CD4-positive, alpha-beta T cell treated with Interleukin-4 for 4 hours (primary cell): ENCODE results near the gene LMOD1.
"Not testable (repeated sequence)": the region's sequence is repeated elsewhere in the genome, so short reads cannot be mapped to it uniquely, and the experiment has no call there.

ENCODE experiments used
- DNase-seq: peaks from one replicate; pipeline ENCODE4 v3.0.0-alpha.2; 2020

Gene LMOD1

DNA sequence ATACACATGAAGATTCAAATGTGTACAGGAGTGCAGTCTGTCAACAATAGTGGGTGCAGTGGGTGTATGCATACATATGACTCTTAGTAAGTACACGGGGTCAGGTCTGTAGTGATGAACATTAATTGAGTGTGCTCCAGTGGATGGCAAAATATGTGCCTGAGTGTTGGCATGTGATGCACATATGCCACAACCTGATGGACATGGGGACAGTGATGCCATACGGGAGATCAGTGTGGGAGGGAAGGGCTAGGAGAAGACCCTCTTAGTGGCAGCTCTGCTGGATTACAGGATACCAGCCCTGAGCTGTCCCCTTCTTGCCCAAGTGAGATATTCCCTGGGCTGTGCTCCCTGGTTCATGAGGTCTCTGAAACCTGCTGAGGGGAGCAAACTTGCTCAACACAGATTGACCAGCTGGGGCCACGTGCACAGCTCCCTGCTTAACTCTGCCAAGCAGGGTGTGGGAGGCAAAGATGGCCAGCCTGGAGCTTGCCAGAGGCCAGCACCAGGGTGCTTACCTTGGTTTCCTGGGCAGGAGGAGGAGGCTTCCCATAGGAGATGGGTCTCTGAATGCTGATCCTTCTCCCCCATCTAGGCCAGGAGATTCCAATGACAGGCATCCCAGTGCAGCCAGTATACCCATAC lies 55.4 kb downstream of the LMOD1 start:
- DNase-seq, result no peak

DNA sequence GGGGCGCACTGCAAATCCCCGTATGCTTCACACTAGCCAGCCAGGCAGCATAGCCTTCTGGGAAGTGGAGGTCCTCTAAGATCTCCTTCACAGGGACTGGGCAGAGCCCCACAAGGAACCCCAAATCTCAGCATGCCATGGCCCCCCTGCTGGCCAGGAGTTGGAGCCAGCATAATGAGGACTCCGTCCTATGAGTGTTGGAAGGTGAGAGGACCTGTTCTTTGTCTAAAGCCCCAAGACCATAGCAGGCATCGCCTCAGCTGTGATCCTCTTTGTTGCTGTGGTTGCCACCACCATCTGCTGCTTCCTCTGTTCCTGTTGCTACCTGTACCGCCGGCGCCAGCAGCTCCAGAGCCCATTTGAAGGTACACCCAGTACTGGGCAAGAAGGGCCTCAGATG lies 56.1 kb downstream of the LMOD1 start:
- DNase-seq, result no peak

DNA sequence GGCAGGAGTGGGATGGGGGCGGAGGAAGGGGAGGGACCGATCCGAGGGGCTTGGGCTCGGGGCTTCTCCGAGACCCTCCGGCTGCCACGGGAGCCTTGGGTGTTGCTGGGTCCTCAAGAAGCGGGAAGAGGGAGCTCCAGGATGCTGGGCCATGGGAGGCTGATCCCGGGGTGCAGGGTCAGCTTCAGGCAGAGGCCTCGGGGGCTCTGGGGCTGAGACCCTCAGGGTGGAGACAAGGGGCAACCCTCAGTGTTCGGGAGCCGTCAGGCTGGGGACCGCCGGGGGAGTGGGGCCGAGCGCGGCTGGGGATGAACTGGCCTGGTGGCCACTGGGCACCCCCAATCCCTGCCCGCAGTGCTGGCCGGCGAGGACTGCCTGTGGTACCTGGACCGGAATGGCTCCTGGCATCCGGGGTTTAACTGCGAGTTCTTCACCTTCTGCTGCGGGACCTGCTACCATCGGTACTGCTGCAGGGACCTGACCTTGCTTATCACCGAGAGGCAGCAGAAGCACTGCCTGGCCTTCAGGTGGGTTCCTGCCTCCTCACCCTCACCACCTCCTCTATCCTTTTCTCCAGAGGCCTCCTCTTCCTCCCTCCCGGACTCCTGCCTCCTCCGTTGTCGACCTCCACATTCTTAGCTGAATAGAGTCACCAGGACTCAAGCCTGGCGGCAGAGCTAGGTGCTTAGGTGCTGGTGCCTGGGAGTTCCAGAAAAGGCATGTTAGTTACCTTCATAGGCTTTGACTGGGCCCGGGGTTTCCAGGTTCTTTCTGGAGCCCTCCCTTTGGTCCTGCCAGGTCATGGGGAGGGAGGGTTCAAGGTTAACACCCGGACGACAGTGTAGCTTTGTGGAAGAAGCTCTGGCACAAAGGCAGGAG lies 57.0 kb downstream of the LMOD1 start:
- no peak for DNase-seq

DNA sequence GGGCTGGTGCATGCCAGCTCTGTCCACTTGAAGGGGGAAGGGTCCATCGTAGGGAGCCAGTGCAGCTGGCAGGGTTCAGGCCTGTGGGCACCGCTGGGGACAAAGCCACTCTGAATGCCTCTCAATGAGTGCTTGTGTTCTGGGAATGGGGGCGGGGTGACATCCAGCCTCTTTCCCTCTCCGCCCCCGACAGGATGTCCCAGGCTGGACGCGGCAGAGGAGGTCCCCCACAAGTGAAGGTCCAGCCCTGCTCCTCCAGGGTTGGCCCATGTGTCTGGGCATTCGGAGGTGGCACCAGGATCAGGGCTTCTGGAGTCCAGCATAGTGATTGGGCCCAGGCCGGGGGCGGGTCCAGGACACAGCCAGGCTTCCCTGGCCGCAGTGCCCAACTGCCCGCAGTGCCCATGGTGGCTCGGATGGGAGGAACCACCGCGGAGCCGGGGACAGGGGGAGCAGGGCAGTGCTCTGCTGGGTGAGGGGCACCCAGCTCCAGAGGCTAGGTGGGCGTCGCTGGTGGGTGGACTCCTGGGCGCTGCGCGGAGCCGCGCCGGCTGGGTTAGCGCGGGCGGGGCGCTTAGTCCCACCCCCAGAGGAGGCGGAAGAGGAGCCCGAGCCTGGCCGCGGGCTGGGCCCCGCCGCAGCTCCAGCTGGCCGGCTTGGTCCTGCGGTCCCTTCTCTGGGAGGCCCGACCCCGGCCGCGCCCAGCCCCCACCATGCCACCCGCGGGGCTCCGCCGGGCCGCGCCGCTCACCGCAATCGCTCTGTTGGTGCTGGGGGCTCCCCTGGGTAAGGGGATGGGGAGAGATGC lies 57.9 kb downstream of the LMOD1 start, which contains the start of gene SHISA4:
Gene SHISA4, plus strand, starts transcription at position 617 of the 808 bp plus-strand sequence. Its CDS starts 97 bp downstream, at position 714.
- DNase-seq, result no peak

GRCh38 chr1:201887116-201887866 lies 59.1 kb downstream of the LMOD1 start:
- DNase-seq, result no peak

DNA sequence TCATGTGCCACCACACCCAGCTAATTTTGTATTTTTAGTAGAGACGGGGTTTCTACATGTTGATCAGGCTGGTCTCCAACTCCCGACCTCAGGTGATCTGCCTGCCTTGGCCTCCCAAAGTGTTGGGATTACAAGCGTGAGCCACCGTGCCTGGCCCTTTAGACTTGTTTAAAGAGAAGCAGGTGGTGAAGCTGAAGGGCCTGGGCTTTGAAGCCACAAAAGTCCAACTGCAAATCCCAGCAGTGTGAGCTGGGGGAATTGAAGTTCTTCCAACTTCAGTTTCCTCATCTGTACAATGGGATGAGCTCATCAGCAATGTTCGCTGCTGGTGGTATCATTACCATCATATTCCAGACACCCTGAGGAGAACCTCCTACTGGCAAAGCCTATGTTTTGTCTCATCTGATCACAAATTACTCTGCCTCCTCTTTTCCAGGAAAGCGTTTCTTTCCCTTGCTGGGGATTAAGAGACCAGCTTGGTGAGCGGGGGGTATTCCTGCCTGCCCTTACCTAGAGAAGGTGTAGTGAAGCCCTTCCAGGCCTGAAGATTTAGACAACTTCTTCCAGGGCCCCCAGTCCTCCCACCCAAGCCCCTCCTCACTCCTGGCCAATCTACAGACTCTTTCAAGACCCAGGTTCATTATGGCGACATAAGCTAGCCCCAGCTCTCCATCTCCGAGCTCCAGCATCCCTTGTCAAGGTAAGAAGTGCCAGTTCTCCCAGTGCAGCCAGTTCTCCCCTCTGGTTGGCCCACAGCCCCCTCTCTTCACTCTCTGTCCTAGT lies 60.1 kb downstream of the LMOD1 start:
- DNase-seq, result no peak

DNA sequence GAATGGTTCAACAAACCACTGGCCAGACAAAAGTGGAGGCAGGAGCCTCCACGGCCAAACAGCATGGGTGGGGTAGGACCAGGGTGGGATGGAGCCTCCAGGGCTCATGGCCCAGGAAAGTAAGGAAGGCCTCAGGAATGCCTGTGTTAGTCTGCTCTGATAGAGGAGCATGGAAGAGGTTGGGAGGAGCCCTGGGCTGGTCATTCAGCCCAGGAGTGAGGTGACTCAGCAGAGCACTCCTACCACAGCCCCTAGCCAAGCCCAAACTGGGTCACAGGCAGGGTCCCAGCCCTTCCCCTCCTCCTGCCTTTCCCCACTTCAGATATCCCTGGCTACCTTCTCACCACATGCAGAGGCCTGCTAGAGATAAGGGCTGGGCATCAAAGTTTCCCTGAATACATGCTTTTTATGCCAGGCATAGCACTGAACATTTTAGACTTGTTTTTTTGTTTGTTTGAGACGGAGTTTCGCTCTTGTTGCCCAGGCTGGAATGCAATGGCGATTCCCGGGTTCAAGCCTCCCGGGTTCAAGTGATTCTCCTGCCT lies 60.7 kb downstream of the LMOD1 start:
- no peak for DNase-seq

DNA sequence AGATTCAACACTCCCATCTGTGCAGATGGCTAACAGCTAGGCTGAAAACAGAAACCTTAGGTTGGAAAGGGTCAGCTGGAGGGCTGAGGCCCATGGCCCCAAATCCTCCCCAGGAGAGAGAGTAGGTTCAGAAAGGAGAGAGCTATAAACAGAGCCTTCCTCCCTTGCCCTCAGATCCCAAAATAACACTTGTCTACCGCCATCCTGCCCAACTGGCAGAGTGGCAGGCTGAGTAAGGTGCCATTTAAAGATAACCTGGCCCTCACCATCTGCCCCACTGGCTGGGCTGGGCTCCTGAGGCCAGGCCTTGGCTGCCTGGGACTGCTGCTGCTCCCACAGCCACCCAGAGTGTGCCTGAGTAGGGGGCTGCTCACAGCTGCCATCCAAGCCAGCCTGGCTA lies 61.9 kb downstream of the LMOD1 start:
- no peak for DNase-seq

DNA sequence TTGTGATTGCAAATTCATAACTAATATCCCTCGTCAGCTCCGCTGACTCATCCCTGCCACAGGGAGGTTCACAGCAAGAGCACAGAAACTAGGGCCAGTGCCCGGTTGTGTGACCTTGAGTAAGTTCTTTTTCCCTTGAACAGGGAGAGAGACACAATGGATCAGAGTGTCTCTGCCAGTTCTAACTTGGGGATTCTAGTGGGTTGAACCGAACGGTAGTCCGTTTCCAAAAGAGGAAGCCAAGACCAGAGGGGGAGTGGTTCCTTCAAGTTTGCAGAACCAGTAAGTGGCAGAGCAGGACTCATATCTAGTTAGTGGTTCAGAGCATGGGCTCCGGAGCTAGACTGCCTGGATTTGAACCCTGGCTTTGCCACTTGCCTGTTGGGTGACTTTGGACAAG lies 62.6 kb downstream of the LMOD1 start:
- DNase-seq, result peak; percentile 6

DNA sequence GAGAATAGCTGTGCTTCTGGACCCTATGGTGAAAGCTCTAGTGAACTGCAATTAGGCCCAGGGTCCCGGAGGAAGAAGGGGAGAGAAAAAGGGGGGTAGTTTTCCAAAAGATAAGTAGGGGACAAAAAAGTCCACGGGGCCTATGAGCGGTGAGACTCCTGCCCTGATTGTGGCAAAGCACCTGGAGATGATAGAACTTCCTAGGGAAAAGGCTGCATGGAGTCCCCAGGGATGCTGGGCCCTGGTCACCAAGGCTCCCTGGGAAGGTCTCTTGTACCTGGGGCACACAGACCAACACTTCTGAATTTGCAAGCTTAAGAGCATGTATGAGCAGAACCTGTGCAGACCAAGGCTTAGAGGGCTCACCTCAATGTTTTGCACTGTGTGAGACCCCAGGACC lies 63.1 kb downstream of the LMOD1 start:
- no peak for DNase-seq

GRCh38 chr1:201882665-201883132 lies 63.6 kb downstream of the LMOD1 start:
- peak; percentile 19 for DNase-seq

GRCh38 chr1:201881617-201882016 lies 64.7 kb downstream of the LMOD1 start:
- DNase-seq, result no peak

DNA sequence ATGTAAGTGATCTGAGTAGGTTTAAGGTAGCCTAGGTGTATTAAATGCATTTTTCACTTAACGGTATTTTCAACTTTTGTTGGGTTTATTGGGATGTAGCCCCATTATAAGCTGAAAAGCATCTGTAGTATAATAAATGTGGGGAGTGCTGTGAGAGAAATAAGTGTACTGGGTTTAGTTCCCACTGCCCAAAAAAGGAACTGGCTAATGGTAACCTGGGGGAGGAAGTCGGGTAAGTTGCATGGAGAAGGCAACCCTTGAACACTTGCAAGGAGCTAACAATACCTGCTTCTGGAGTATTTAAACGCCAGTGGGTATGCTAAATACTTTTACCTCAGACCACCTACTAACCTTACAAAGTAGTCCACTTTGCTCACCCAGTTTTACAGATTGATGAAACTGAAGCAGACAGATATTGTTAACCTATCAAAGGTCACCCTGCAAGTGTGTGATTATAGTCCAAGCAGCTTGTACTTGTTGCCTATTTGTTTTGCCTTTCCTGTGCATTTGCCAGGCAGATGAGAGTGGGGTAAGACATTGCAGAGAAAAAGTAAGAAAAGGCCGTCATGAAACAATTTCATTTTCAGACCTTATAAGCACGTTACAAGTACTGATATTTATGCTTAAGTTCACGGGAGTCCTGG lies 65.3 kb downstream of the LMOD1 start:
- DNase-seq, result no peak

DNA sequence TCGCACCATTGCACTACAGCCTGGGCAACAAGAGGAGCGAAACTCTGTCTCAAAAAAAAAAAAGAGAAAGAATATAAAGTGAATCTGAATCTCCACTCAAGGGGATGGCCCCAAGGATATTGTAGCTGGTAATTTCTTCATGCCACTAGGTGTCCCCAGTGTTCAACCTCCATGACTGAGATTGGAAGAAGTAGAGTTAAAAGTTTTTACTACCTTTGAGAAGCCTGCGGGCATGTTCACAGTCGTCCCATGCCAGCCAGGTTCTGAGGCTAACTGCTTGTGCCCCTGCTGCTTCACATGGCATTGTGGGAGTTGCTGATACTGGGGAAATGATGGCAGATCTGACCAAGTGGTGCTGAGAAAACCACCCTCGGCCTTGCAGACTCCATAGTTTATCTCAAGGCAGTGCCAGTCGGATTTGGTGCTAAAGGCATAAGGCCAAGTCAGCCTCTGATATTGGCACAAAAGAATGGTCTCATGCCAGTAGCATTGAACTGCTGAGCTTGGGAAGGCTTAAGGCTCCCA lies 68.4 kb downstream of the LMOD1 start:
- DNase-seq, result peak; percentile 21

DNA sequence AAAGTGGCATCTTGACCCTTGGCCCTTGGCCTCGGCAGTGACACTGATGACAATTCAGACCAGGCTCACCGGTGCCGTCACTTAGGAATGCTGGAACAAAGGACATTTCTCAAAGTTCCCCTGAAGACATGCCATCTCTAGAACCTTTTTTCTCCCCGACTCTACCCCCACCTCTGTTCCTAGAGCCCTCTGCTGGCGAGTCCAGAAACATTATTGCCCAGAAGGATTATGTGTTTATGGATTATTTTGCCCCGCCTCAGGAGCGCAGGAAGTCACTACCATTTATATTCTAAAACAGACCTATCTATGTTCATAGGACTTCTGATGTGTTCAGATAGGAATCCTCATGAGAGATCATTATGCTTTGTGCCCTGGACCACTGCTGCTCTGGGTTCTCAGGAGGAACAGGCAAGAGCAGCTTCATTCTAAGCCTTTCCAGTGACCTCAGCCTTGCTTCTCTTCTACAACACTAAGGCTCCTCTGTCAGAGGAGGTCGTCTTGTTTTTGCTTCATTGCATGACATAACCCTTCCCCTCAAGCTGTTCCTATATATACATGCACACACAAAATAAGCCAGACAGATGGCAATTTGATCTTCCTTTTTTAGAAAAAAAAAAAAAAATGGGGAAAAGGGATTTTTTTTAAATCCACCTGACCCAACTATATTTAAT lies 70.1 kb downstream of the LMOD1 start:
- DNase-seq, result no peak

DNA sequence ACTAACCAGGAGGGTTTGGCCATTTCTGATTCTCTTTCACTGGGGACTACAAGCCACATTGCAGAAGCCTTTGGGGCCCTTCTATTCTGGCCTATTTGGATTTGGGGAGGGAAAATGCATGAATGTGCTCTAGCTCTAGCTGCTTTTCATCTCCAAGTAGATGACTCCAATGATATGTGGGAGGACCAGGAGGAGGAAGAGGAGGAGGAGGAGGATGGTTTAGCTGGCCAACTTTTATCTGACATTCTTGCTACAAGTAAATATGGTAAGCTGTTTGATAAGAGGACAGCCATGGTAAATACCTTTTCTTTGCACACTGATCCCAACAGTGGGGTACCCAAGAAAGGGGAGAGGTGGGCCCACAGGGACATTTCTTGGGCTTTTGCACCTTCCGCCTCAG lies 71.7 kb downstream of the LMOD1 start:
- no peak for DNase-seq

DNA sequence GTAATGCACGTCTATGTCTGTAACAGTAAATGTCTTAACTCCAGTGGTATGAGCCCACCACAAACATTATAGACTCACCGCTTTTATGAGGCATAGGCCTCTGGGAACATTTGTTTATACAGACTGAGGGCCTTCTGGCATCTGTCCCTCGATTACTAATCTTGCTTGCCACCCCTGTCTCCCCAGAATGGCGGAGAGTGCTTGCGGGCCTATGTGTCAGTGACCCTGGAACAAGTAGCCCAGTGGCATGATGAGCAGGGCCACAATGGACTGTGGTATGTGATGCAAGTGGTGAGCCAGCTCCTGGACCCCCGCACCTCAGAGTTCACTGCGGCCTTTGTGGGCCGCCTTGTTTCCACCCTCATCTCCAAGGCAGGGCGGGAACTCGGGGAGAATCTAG lies 76.0 kb downstream of the LMOD1 start:
- no peak for DNase-seq

DNA sequence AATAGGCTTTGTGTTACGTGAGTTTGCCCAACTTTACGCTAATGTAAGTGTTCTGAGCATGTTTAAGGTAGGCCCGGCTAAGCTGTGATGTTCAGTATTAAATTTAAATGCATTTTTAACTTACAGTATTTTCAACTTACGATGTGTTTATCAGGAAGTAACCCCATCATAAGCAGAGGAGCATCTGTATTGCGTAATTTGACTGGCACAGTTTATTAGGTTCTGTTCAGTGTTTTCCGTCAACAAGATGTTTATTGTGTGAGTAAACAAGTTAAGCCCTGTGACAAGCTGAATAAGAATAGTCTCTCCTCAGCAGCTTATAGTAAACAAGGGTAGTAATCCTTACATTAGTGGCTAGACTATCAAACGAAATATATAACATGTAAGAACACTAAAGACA lies 84.9 kb downstream of the LMOD1 start:
- no peak for DNase-seq

- DNase-seq, result no peak
These were observed 86.9 kb downstream of the LMOD1 start for GRCh38 chr1:201859424-201859823.

DNA sequence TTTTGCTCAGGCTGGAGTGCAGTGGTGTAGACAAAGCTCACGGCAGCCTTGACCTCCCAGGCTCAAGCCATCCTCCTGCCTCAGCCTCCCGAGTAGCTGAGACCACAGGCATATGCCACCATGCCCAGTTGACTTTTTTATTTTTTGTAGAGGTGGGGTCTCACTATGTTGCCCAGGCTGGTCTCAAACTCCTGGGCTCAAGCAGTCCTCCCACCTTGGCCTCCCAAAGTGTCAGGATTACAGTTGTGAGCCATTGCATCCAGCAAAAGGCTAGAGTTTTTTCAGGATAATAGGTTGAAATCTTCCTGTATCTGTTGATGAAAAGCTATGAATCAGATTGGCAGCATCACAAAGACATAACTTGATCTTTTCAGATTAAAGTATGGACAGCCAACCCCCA lies 89.6 kb downstream of the LMOD1 start:
- DNase-seq, result not testable (repeated sequence)
